GM21825 (cell line): ENCODE results near the gene SUSD2.
"Not testable (repeated sequence)": the region's sequence is repeated elsewhere in the genome, so short reads cannot be mapped to it uniquely, and the experiment has no call there.

ENCODE experiments used
- ATAC-seq: cut with Tn5 transposase; IDR thresholded peaks from one replicate; pipeline ENCODE4 v1.9.1; 2021; ENCODE audit warnings: mild to moderate bottlenecking, moderate library complexity; ENCODE audit not compliant: unreplicated experiment

Gene SUSD2

DNA sequence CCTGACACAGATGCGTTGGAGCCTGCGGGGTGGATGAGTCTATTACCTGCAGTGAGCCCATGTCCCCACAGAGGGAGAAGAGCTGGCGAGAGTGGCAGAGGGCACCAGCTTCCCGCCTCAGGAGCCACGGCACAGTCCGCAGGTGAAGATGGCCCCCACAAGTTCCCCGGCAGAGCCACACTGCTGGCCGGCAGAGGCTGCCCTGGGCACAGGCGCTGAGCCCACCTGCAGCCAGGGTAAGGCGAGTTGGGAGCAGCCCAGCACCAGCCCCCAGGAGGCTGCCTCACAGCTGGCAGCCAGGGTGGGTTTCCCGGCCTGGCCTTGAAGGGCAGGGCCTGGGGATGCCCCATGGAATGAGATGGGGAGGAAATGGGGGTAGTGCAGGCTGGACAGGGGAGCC is 5.2 kb upstream of the SUSD2 start:
- ATAC-seq: no peak

DNA sequence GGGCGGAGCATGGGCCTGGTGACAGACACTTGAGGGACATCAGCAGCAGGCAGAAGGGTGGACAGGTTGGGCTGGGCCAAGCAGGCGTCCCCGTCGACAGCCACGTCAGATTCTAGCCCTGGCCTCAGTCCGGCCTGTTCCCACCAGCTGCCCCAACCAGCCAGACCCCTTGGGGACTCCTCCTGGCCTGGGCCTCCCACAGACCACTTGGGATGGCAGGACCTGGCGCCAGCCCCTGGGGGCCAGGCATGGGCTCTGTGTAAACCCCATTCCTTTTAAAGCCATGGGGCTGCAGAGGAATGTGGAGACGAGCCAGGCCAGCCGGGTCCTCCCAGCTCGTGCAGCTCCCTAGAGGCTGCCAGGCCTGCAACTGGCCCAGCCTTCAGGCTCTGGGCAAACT is 4.7 kb upstream of the SUSD2 start:
- no peak for ATAC-seq

- ATAC-seq: no peak
Observed at GRCh38 chr22:24177045-24177444, 4.2 kb upstream of the SUSD2 start.

GRCh38 chr22:24177456-24177855 is 3.8 kb upstream of the SUSD2 start:
- no peak for ATAC-seq

DNA sequence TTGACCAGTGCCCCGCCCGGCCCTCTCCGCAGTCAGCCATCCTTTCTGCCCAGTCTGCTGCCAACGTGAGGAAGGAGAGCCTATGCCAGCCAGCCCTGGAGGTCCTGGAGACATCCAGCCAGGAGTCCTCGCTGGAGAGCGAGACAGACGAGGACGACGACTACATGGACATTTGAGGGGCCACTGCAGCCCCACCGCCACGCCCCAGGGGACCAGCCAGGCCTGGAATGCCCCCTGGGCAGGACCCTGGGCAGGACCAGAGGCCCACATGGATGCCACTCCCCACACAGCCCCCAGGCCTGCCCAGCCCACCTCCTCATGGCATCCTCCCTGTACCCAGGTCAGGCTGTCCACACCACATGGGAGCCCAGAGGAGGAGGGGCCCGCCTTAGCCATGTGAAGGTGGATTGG is 3.3 kb upstream of the SUSD2 start:
- ATAC-seq: no peak

- ATAC-seq: no peak
Observed at GRCh38 chr22:24178502-24179440, 2.5 kb upstream of the SUSD2 start.

- no peak for ATAC-seq
Observed at GRCh38 chr22:24179478-24180210, 1.6 kb upstream of the SUSD2 start.

DNA sequence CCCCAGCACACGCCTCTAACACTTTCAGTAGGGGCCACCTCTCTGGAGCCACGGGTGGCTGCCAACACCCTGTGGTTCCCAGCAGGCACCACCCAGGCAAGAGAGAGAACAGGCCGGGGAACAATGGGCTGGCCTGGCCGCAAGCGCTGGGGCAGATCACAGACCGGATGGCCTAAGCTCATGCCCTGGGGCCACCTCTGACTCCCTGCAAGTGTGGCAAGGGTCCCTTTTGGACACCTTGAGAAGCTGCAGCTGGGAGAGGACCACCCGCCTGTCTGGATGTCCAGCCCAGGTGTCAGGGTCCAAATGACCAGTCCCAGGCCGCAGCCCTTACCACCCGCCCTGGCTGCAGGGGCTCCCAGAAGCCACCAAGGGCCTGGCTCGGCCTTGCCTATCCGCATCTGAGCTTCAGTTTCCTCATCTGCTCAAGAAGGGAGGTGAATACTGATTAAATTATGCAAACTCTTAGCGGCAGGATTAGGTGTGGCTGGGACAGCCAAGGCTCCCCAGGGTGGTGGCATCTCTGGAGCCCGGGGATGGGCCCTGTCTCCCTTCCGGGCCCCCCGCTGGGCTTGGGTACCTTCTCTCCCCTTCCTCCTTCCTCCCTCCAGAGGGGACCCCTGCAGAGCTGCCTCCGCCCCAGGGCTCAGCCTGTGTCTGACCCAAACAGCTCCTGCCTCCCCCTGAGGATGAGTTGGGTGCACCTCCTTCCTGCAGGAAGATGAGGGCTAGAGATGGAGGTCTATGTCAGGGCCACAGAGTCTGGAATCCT is 785 bp upstream of the SUSD2 start:
- no peak for ATAC-seq

GRCh38 chr22:24181996-24182899 is 961 bp downstream of the SUSD2 start:
- ATAC-seq: no peak

- not testable (repeated sequence) for ATAC-seq
Observed at GRCh38 chr22:24182900-24183246, 1.6 kb downstream of the SUSD2 start.

DNA sequence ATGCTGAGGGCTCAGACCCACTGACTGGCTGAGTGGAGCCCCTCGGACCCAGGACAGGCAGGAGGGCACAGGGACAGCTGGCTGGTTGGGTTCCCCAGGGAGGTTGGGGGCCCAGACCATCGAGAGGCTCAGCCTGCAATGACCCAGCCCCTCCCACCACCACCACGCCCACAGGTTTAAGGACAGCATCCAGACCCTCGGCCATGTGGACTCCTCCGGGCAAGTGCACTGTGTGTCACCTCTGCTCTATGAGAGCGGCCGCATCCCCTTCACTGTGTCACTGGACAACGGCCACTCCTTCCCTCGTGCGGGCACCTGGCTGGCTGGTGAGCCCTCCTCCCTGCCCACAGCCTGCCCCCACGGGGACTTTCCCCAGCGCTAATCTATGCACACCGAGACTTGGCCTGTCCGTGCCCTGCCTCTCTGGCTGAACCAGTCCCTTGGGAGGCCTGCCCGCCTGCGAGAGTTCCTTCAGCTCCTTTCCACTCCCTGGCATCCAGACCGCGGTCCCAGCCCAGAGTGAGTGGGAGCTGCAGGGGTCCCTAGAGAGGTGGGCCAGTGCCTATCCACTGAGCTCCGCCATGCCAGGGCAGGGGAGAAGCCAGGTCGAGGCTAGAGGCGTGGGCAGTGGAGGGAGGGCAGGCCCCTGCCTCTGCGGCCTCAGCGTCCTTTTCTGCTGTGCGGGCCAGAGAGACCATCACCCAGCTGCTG is 2.2 kb downstream of the SUSD2 start:
- ATAC-seq: no peak

DNA sequence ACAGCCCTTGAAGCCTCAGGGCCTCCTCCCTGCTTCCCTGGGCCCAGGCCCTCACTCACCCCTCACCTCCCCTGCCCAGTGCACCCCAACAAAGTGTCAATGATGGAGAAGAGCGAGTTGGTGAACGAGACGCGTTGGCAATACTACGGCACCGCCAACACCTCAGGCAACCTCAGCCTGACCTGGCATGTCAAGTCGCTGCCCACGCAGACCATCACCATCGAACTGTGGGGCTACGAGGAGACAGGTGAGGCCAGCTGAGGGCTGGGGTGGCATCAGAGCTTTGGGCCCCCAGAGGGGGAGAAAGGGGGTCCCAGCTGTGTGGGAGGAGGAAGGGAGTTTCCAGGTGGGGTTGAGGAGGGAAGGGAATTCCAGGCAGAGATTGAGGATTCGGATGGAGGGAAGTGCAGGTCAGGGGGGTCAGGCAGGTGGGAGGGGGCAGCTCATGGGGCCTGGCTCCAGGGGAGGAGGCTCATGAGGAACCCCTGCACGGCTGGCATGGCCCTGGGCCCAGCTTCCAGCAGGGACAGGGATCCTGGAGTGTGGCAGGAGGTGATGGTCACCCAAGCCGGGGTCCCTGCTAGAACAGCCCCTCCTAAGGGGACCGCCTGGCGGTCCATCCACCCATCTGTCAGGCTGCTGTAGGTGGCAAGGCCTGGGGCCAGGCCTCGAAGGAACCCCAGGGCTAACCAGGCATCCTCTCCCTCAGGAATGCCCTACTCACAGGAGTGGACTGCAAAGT is 2.9 kb downstream of the SUSD2 start:
- no peak for ATAC-seq

GRCh38 chr22:24185001-24185500 is 3.8 kb downstream of the SUSD2 start:
- ATAC-seq: no peak

GRCh38 chr22:24185501-24186351 is 4.4 kb downstream of the SUSD2 start:
- no peak for ATAC-seq

- no peak for ATAC-seq
Observed at GRCh38 chr22:24186352-24186740, 5.1 kb downstream of the SUSD2 start.

DNA sequence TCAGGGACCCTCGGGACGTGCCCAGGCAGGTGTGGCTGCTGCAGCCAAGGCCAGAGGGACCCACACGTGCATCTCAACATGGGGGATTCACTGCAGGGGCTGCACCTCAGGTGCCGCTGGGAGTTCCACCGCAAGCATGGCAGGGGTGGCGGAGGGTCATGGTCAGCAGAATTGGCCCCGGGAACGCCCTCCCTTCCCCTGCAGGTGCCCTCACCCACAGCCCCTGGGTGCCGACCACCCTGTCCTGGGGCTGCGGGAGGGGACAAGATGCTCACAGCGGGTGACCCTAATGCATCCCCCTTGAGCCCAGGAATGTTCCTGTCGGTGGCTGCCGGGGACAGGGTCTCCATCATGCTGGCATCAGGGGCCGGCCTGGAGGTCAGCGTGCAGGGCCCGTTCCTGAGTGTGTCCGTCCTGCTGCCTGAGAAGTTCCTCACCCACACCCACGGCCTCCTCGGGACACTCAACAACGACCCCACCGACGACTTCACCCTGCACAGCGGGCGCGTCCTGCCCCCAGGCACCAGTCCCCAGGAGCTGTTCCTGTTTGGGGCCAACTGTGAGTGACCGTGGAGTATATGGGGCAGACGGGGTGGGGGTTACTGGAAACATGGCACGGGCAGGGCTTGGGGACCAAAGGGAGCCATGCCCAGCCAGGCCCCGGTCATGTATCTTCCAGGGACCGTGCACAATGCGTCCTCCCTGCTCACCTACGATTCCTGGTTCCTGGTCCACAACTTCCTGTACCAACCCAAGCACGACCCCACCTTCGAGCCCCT is 5.8 kb downstream of the SUSD2 start:
- no peak for ATAC-seq
